Immature natural killer cell (primary cell): Measurements from ENCODE around the gene CMTM4. TPM values are rescaled to one million over a fixed set of nuclear protein-coding genes. Genes with fewer than 3 reads are reported as not detected.

Source experiments
- DNase-seq, 3 donors: peaks; one replicate each; pipeline ENCODE4 v3.0.0; 2022; ENCODE audit warnings: mixed read lengths in 1 of 3
- H3K27ac Mint-ChIP-seq, 6 donors: one replicate each; pipeline ENCODE4 v1.8.0; 2020; ENCODE audit warnings: mixed read lengths in 6 of 6, mild to moderate bottlenecking in 5 of 6, inconsistent platforms in 4 of 6, moderate library complexity in 3 of 6
- H3K27me3 Mint-ChIP-seq, 3 donors: one replicate each; pipeline ENCODE4 v1.8.0; 2020 to 2021; ENCODE audit warnings: low read depth in 3 of 3, mild to moderate bottlenecking in 3 of 3, mixed read lengths in 3 of 3, moderate library complexity in 3 of 3, inconsistent platforms in 1 of 3
- H3K36me3 Mint-ChIP-seq, 3 donors: one replicate each; pipeline ENCODE4 v1.8.0; 2020; ENCODE audit warnings: mixed read lengths in 3 of 3, inconsistent platforms in 2 of 3, mild to moderate bottlenecking in 2 of 3
- H3K4me1 Mint-ChIP-seq, 2 donors: one replicate each; pipeline ENCODE4 v1.8.0; 2020; ENCODE audit warnings: inconsistent platforms in 2 of 2, mild to moderate bottlenecking in 2 of 2, mixed read lengths in 2 of 2, moderate library complexity in 1 of 2
- H3K4me3 Mint-ChIP-seq, 5 donors: one replicate each; pipeline ENCODE4 v1.8.0; 2020; ENCODE audit warnings: mild to moderate bottlenecking in 5 of 5, mixed read lengths in 5 of 5, inconsistent platforms in 3 of 5, moderate library complexity in 3 of 5
- H3K9me3 Mint-ChIP-seq, 6 donors: one replicate each; pipeline ENCODE4 v1.8.0; 2020; ENCODE audit warnings: mild to moderate bottlenecking in 6 of 6, mixed read lengths in 6 of 6, inconsistent platforms in 4 of 6, moderate library complexity in 3 of 6
- polyA plus RNA-seq, 3 donors: library from polyadenylated mRNA; unstranded; fragments of 300-500 nt; fragmentation: Illumina TruSeq; gene quantifications; one replicate each; pipeline ENCODE4 v1.2.3, GENCODE V29; 2021

CMTM4 gene
- polyA plus RNA-seq = under 1 TPM in 1 of 3 donors, not detected in 2; 0.19 TPM

DNA sequence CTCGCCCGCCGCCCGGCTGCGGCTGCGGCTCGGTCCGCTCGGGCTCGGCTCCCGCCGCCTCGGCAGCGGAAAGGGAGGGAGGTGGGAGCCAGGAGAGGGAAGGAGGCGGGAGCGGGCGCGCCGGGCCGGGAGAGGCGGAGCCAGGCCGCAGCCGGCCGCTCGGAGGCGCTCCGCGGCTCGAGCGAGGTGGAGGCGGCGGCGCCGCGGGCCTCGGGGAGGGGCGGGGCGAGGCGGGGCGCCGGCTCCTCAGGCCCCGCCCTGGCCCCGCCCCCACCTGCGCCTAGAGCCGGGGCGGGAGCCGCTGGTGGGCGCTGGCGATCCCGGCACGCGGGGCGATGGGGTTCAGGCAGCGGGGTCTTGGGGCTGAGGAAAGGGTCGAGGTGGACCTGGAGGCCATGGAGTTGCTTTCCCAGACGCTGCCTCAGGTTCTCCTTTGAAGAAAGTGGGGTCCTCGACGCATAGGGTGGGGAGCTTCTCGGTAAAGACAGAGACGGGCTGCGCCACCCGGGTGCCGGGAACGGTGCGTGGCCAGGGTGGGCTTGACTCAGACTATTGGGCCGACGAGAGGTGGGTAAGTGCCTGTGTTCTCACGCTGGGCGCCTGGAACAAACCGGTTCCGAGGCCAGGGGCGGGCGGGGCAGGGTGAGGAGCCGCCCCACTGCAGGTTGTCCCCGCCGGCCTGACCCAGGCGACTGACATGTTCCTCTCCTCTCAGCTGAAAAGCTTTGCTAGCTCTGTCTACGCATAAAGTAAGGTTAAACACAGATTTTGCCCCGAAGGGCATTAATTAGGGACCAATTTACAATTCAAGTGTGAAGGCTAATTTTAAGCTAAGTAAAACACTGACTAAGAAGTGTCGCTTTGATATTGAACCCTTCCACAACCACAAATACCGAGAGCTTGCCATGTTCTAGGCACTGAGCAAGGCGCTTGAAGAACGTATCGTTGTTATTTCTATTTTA, at the start of gene CMTM4:
Gene CMTM4, minus strand, starts transcription at position 75 of the 962 bp plus-strand sequence. CDS start 218 bp downstream, outside the sequence.
- no peaks in the 10 kb centered on the region for H3K9me3 Mint-ChIP-seq
- peak; percentile 69 to 78 (median 76) for DNase-seq
- peak within 1 kb of the TSS in 1 of 6 donors; percentile 81 for H3K27ac Mint-ChIP-seq
- peaks cover 14 to 18% of the 10 kb centered on the region in 2 donors for H3K4me1 Mint-ChIP-seq
- peaks cover 0 to 7% (median 0%) of the 10 kb centered on the region in 3 donors for H3K36me3 Mint-ChIP-seq
- peak within 1 kb of the TSS; percentile 78 to 87 (median 80) for H3K4me3 Mint-ChIP-seq
- H3K27me3 Mint-ChIP-seq = peaks cover 0 to 12% (median 8%) of the 10 kb centered on the region in 3 donors

GRCh38 chr16:66746048-66746447, 49.5 kb upstream of the CMTM4 start:
- Mint-ChIP-seq H3K27me3 (peaks cover 0 to 3% (median 0%) of the 10 kb centered on the region in 3 donors), H3K27ac (peak overlapping the region; percentile 8 to 82 (median 36)), H3K4me1 (peaks cover 43 to 54% of the 10 kb centered on the region in 2 donors), H3K4me3 (peak overlapping the region in 3 of 5 donors; percentile 20 to 43 (median 26)), H3K9me3 (no peaks in the 10 kb centered on the region), H3K36me3 (peaks cover 0 to 17% (median 6%) of the 10 kb centered on the region in 3 donors)
- no peak for DNase-seq

DNA sequence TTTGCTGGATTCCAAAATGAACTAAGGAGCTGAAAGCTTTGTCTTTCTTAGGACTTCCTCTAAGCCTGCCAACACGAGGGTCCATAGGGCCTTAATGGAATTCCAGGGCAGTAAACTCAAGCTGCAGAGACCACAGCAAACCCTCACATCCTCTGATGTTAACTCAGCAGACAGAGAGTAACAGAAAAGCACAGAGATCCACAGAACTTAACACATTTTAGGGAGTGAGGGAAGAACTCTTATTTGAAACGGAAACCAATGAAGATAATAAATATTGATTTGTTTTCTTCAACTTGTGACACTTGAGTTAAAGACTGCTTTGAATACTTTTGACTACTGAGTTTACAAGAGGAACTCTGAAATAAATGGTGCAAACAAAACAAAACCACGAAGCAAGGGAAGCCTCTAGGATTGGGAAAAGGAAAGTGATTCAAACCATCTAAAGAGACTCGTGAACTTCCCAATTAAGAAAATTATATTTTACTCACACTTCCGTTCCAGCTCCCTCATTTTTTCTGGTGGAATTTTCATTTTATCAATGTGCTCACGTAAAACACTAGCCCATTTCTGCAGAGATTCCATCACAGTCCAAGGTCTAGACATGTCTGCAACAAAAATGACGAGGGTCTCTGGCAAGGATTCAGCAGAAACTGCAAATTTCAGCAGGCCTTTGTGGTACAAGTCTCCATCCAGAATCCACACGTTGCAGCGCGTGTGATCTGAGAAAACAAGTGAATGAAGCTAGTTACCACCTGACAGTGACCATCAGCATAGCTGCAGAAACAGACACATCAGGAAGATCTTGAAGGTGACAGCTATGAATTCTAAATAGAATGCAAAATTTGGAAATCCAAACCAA, 45.6 kb upstream of the CMTM4 start:
- DNase-seq = no peak
- Mint-ChIP-seq H3K4me3 (no peak overlapping the region), H3K27me3 (no peaks in the 10 kb centered on the region), H3K27ac (no peak overlapping the region), H3K9me3 (no peaks in the 10 kb centered on the region), H3K4me1 (peaks cover 30 to 51% of the 10 kb centered on the region in 2 donors), H3K36me3 (peaks cover 0 to 23% (median 8%) of the 10 kb centered on the region in 3 donors)

- Mint-ChIP-seq H3K4me3 (no peak overlapping the region), H3K36me3 (peaks cover 0 to 23% (median 8%) of the 10 kb centered on the region in 3 donors), H3K27me3 (no peaks in the 10 kb centered on the region), H3K27ac (no peak overlapping the region), H3K4me1 (peaks cover 22 to 43% of the 10 kb centered on the region in 2 donors), H3K9me3 (no peaks in the 10 kb centered on the region)
- no peak for DNase-seq
These were observed 44.8 kb upstream of the CMTM4 start for GRCh38 chr16:66741169-66741900.

- no peaks in the 10 kb centered on the region for H3K27me3 Mint-ChIP-seq
- no peak for DNase-seq
- peak overlapping the region in 4 of 6 donors; percentile 19 to 51 (median 36) for H3K27ac Mint-ChIP-seq
- no peak overlapping the region for H3K4me3 Mint-ChIP-seq
- H3K4me1 Mint-ChIP-seq = peaks cover 17 to 36% of the 10 kb centered on the region in 2 donors
- no peaks in the 10 kb centered on the region for H3K9me3 Mint-ChIP-seq
- H3K36me3 Mint-ChIP-seq = peaks cover 0 to 23% (median 9%) of the 10 kb centered on the region in 3 donors
These were observed 44.0 kb upstream of the CMTM4 start for GRCh38 chr16:66740533-66740932.

GRCh38 chr16:66740010-66740409, 43.5 kb upstream of the CMTM4 start:
- Mint-ChIP-seq H3K4me1 (peaks cover 17 to 36% of the 10 kb centered on the region in 2 donors), H3K36me3 (peaks cover 0 to 23% (median 9%) of the 10 kb centered on the region in 3 donors), H3K27ac (peak overlapping the region in 2 of 6 donors; percentile 18 to 59), H3K27me3 (no peaks in the 10 kb centered on the region), H3K4me3 (no peak overlapping the region), H3K9me3 (no peaks in the 10 kb centered on the region)
- DNase-seq = peak in 2 of 3 donors; percentile 16 to 26

GRCh38 chr16:66735891-66736290, 39.3 kb upstream of the CMTM4 start:
- Mint-ChIP-seq H3K27me3 (peaks cover 0 to under 1% (median 0%) of the 10 kb centered on the region in 3 donors), H3K36me3 (peaks cover 15 to 49% (median 27%) of the 10 kb centered on the region in 3 donors), H3K4me3 (no peak overlapping the region), H3K4me1 (peaks cover 15 to 25% of the 10 kb centered on the region in 2 donors), H3K9me3 (no peaks in the 10 kb centered on the region), H3K27ac (no peak overlapping the region)
- DNase-seq = no peak

GRCh38 chr16:66731101-66731500, 34.6 kb upstream of the CMTM4 start:
- Mint-ChIP-seq H3K27me3 (peaks cover 0 to 2% (median 0%) of the 10 kb centered on the region in 3 donors), H3K9me3 (no peaks in the 10 kb centered on the region), H3K4me3 (no peak overlapping the region), H3K4me1 (peaks cover 1 to 7% of the 10 kb centered on the region in 2 donors), H3K36me3 (peaks cover 20 to 49% (median 31%) of the 10 kb centered on the region in 3 donors), H3K27ac (no peak overlapping the region)
- DNase-seq = no peak

- H3K4me3 Mint-ChIP-seq = no peak overlapping the region
- peaks cover 0 to 2% (median 2%) of the 10 kb centered on the region in 3 donors for H3K27me3 Mint-ChIP-seq
- H3K9me3 Mint-ChIP-seq = no peaks in the 10 kb centered on the region
- no peak for DNase-seq
- H3K27ac Mint-ChIP-seq = peak overlapping the region in 1 of 6 donors; percentile 29
- peaks cover 1 to 7% of the 10 kb centered on the region in 2 donors for H3K4me1 Mint-ChIP-seq
- peaks cover 20 to 63% (median 28%) of the 10 kb centered on the region in 3 donors for H3K36me3 Mint-ChIP-seq
These were observed 32.3 kb upstream of the CMTM4 start for GRCh38 chr16:66728804-66729203.

DNA sequence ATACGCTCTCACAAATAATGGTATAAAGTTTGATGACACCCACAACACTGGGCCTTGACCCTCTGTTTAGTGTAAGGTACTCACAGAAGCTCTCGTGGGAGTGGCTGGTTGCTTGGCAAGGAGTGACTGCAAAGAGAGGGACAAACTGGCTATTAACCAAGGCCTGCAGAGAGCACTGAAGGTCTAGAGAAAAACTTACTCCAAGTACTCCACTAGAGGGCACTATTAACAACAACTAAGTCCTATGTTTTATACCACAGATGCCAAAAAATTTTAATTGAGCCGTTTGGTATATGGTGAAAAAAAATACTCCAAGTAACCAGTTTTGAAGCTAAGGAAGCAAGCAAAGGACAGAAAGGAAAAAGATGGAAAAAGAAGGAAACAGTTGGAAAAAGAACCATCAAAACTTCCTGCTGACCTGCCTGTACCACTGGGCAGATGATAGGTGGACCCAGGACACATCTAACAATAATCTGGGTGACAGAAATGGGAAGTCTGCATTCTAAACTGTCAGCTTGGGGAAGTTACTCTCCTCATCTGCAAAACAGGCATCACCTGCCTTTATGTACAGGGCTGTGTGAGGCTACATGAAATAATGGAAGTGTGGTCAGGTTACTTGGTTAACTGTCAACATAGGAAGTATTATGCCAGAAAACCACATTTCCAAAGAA, 31.7 kb upstream of the CMTM4 start:
- Mint-ChIP-seq H3K4me3 (no peak overlapping the region), H3K4me1 (peaks cover 1 to 7% of the 10 kb centered on the region in 2 donors), H3K9me3 (no peaks in the 10 kb centered on the region), H3K27me3 (peaks cover 0 to 2% (median 2%) of the 10 kb centered on the region in 3 donors), H3K36me3 (peaks cover 25 to 64% (median 33%) of the 10 kb centered on the region in 3 donors), H3K27ac (peak overlapping the region in 3 of 6 donors; percentile 4 to 69 (median 48))
- peak; percentile 30 to 57 (median 44) for DNase-seq

GRCh38 chr16:66720766-66721165, 24.2 kb upstream of the CMTM4 start:
- Mint-ChIP-seq H3K4me3 (no peak overlapping the region), H3K27me3 (peaks cover 0 to 2% (median 0%) of the 10 kb centered on the region in 3 donors), H3K4me1 (no peaks in the 10 kb centered on the region), H3K36me3 (peaks cover 9 to 46% (median 15%) of the 10 kb centered on the region in 3 donors), H3K9me3 (no peaks in the 10 kb centered on the region), H3K27ac (peak overlapping the region in 1 of 6 donors; percentile 53)
- no peak for DNase-seq

DNA sequence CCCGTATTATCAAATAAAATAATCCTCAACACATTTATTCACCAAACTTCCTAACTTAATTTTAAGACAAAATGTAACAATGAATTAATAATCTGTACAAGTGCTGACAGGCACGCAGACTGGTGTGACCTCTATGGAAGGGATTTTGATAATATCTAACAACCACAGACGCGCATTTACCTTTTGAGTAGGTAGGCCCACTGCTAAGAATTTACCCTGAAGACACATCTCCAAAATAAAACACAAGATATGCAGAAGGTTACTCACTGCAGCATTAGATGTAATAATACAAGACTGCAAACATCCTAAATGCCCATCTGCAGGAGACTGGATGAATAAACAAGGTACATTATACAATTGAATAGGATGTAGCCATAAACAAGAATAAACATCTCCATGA, 22.7 kb upstream of the CMTM4 start:
- no peak for DNase-seq
- Mint-ChIP-seq H3K9me3 (no peaks in the 10 kb centered on the region), H3K27me3 (peaks cover 0 to 2% (median 2%) of the 10 kb centered on the region in 3 donors), H3K4me1 (no peaks in the 10 kb centered on the region), H3K4me3 (no peak overlapping the region), H3K36me3 (peaks cover 9 to 33% (median 11%) of the 10 kb centered on the region in 3 donors), H3K27ac (no peak overlapping the region)
